Upper lobe of left lung (tissue), 4 donors: ENCODE data around the gene DDR1.

Source experiments
- CTCF ChIP-seq, 6 experiments: fragments of 450-650 bp in 4 of 6; fragments of 200-600 bp in 2 of 6; sonication (generic) in 2 of 6; IDR thresholded peaks; one replicate each; pipeline ENCODE4 v1.5.1; 2016 to 2019; ENCODE audit warnings: antibody characterized with exemption in 6 of 6
- EP300 ChIP-seq, 4 donors: sonication (generic); formaldehyde crosslinking; IDR thresholded peaks; one replicate each; pipeline ENCODE4 v1.5.1; 2017; ENCODE audit warnings: antibody characterized with exemption in 4 of 4, control low read depth in 2 of 4
- POLR2A ChIP-seq, 4 donors: fragments of 450-650 bp; IDR thresholded peaks; one replicate each; pipeline ENCODE4 v1.5.1; 2016 to 2017; ENCODE audit warnings: antibody characterized with exemption in 4 of 4, mild to moderate bottlenecking in 2 of 4
- POLR2AphosphoS5 ChIP-seq, 2 donors: sonication (generic); formaldehyde crosslinking; IDR thresholded peaks; one replicate each; pipeline ENCODE4 v1.5.1; 2017; ENCODE audit warnings: antibody characterized with exemption in 2 of 2

- TF ChIP-seq EP300 (IDR thresholded peaks at IDR 0.05): no peak
- TF ChIP-seq POLR2A (IDR thresholded peaks at IDR 0.05): no peak
- TF ChIP-seq CTCF (IDR thresholded peaks at IDR 0.05): no peak
- no peak for TF ChIP-seq POLR2AphosphoS5 (IDR thresholded peaks at IDR 0.05)
Observed at GRCh38 chr6:30842754-30843610, 41.3 kb upstream of the DDR1 start.
